ENCODE measurements around the gene IKZF1.

Gene IKZF1

DNA sequence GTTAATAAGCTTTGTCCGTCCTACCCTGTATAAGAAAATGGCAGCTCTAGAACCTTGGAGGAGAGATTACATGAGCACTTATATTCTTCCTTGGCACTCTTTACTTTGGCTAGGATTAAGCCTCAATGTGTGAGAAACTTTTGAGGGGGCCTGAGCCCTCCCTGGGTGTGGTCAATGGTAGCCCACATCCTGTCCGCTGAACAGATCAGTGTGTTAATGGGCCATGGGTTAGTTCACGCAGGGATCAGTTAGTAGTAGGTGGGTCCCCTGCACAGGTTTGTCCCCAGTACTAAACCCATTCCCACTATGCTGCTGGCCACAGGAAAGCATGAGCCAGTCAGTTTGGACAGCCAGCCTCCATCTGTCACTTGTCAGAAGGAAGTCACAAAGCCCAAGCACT, 20.2 kb upstream of the IKZF1 start:
- no peak for FAIRE-seq

DNA sequence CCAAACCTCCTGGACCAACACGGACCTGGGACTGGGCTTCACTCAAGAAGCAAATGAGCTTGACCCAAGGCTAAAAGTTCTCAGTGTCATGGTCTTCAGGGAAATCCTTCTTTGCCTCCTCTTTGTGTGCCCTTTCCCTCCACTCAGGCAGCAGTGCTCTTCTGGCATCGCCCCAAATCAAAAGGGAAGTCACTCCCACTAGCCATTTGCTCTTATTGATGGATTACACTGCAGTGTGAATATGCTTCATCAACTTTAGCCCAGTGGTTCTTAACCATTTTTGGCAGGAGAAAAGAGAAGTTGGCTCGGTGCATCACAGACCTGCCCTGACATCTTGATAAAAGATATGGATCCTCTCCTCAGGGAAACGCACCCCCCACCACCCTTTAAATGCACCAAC, 19.2 kb upstream of the IKZF1 start:
- no peak for FAIRE-seq

GRCh38 chr7:50287129-50287528, 17.4 kb upstream of the IKZF1 start:
- FAIRE-seq: no peak

- FAIRE-seq: no peak
Measured at GRCh38 chr7:50292165-50292757, 12.3 kb upstream of the IKZF1 start.

- no peak for FAIRE-seq
Measured at GRCh38 chr7:50292763-50293162, 11.8 kb upstream of the IKZF1 start.

DNA sequence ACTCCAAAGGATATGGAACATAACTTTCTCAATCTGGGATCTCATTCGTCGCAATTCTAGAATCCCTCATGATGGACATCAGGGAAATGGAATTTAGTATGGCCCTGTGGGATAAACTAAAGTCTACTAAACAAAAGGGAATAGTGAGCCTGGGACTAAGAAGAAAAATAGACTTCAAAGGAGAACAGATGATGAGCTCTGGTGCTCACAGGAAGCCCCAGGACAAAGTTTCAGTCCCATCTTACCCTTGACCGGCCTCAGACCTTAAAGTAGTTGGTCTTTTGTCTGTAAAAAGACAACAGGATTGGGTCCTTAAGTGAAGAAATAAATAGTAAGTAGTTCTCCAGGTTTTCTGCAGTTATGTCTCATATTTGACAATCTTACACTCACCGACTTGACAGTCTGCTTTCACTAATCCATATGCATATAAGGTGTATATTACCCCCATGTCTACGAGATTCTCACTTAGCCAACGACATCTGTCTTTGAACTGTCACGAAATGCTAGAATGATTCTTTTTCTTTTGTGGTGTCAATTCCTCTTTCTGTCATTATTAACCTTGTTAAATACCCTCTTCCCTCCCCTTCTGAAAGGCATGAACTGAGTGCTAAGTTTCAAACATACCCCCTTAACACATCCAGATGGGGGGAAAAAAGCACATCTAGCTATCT, 10.9 kb upstream of the IKZF1 start:
- no peak for FAIRE-seq

GRCh38 chr7:50295133-50295532, 9.4 kb upstream of the IKZF1 start:
- no peak for FAIRE-seq

GRCh38 chr7:50296799-50297198, 7.7 kb upstream of the IKZF1 start:
- no peak for FAIRE-seq

DNA sequence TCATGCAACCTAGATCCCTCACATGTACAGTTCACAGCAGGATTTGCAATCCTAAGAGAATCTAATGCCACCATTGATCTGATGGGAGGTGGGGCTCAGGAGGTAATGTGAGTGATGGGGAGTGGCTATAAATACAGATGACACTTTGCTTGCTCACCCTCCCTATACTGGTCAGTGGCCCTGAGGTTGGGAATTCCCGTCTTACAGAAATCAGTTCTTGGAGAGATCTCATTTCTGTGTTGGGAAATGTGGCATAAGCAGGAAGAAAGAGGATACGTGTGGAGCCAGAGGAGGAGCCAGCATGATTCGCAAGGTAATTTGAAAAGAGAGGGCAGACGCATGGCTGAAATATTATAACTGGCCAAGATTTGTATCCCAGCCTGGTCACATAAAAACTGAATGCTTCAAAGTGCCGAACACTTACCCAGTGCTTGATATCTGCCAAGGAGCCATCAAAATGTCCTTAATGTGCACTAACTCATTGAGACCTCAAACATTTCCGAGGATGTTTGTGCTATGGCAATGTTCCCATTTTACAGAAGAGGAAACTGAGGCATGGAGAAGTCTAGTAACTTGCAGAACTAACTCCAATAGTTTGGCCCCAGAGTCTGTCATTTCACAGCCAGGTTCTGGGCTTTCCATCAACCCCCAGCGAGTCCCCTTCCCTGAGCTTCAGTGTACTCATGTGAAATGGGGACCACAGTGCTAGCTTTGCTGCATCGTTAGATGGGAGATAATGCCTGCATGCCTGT, 5.5 kb upstream of the IKZF1 start:
- FAIRE-seq: no peak

DNA sequence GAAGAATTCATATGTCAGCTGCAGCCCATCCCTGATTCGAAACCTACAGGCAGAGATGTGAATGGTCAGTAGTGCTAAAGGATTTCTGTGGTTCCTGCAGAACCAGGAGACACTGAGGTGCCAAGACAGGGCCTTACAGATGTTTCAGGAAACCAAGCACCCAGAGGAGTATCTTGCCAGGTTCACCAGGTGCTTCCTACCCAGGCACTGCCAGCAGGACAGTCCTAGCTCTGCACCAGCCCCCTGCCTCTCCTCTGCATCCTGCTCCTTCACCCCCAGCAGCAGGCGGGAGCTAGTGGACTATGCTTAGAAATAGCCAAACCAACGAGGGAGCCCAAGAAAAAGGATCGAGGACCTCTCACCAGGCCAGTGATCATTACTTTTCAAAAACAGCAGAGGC, 4.2 kb upstream of the IKZF1 start:
- FAIRE-seq: no peak

GRCh38 chr7:50302486-50303334, 1.8 kb upstream of the IKZF1 start:
- no peak for FAIRE-seq

GRCh38 chr7:50303335-50304128, 984 bp upstream of the IKZF1 start:
- FAIRE-seq: no peak

- no peak for FAIRE-seq
Measured at GRCh38 chr7:50304911-50305582, 531 bp downstream of the IKZF1 start.

GRCh38 chr7:50305583-50306493, 1.3 kb downstream of the IKZF1 start:
- no peak for FAIRE-seq

DNA sequence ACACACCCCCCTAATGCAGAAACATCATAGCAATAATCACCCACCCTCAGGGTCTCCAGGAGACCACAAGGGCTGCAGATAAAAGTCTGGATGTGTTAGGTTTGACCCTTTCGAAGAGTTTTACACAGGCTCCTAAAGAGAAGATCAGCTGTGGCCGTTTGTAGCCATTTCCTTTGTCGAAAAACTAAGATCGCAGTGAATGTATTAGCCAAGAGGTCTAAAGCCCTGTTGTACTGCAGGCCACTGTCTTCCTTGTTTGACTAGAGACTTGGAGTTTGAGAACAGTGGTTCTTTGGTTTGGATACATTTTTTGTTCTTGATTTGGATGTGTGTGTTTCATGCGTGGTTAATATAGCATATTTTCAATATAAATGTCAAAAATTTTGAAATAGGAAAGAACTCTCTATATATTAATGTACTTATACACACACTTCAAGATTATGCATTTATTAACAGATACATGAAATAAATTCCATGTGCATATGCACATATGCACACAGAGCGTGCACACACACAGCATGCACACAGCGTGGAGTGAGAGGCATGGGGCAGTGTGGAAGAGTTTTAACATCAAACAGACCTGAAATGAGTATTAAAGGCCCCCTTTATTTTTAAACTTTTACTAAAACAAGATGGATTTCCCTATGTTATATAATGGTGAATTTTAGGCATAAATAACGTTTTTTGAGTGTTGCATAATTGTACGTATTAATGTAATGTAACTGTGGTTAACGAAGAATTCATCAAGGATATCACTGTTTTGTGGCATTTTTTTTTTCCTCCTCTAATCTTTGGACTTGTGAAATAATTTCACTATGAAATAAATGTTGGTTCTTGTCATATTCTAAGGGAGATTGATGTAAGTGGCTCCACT, 2.2 kb downstream of the IKZF1 start:
- no peak for FAIRE-seq

GRCh38 chr7:50307368-50308032, 3.0 kb downstream of the IKZF1 start:
- FAIRE-seq: no peak

- no peak for FAIRE-seq
Measured at GRCh38 chr7:50308203-50308531, 3.7 kb downstream of the IKZF1 start.

GRCh38 chr7:50308532-50309385, 4.2 kb downstream of the IKZF1 start:
- no peak for FAIRE-seq

Measured in colon (tissue), 2 donors.